ENCODE results near the gene SOCS1.

SOCS1 gene

GRCh38 chr16:11241480-11242204 is 14.4 kb downstream of the SOCS1 start:
- DNase-seq, result no peak

DNA sequence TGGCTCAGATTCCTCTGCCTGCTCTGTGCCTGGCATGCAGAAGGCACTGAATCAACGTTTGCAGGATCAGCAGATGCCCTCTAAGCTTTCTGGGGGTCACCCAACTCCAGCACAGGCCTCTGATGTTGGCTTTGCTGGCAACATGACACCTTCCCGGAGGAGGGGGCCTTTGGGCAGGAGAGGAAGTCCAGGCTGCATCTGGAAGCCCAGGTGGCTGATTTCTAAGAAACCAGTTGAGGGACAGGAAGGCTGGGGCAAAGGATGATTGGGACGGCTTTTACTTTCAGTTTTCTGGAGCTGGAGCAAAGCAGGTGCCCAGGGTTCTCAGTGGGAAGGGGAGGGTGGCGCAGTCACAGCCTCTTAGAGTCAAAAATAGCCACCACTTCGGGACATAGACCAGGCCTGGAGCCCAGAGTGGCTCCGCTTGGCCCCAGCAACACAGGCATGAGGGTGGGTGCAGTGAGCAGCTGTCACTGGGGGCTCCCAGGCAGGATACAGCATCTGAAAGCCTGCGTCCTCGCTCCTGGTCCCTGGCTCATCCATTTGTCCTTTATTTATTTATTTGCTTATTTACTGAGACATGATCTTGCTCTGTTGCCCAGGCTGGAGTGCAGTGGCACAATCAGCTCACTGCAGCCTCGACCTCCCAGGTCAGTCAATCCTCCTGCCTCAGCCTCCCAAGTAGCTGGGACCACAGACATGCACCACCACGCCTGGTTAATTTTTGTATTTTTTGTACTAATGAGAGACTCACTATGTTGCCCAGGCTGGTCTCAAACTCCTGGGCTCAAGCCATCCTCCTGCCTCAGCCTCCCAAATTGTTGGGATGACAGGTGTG is 15.1 kb downstream of the SOCS1 start:
- DNase-seq, result no peak

DNA sequence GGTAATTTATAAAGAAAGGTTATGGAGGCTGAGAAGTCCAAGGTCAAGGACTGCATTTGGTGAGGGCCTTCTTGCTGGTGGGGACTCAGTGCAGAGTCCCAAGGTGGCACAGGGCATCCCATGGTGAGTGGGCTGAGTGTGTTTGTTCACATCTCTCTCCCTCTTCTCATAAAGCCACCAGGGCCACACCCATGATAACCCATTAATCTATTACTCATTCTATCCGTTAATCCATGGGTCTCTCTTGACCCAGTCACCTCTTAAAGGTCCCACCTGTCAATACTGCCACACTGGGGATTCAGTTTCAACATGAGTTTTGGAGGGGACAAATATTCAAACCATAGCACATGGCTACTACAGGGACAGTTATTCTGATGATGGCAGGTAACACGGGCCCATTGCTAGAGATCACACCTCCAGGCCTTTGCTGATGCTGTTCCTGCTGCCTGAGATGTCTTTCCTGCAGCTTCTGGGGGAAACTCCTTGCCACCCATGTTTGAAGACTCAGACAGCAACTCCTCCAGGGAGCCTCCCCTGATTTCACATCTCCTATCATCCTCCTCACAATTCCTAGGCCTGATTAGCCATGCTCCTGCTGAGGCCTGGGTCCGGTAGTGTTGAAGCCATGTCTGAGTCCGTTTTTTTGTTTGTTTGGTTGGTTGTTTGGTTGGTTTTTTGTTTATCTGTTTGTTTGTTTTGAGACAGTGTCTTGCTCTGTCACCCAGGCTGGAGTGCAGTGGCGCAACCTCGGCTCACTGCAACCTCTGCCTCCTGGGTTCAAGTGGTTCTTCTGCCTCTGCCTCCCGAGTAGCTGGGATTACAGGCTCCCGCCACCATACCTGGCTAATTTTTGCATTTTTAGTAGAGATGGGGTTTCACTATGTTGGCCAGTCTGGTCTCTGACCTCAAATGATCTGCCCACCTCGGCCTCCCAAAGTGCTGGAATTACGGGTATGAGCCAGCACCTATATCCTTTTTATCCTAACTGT is 16.1 kb downstream of the SOCS1 start:
- DNase-seq, result no peak

GRCh38 chr16:11238272-11239202 is 17.5 kb downstream of the SOCS1 start:
- no peak for DNase-seq

- DNase-seq, result no peak
Measured at GRCh38 chr16:11236461-11237254, 19.3 kb downstream of the SOCS1 start.

DNA sequence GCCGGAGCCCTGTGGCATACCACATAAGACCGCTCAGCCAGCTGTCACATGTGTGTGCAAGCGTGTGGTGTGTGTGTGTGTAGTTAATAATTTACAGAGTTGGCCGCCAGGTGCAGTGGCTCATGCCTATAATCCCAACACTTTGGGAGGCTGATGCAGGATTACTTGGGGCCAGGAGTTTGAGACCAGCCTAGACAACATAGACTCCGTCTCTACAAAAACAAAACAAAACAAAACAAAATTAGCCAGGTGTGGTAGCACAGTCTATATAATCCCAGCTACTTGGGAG is 20.4 kb downstream of the SOCS1 start:
- DNase-seq, result peak; percentile 15

DNA sequence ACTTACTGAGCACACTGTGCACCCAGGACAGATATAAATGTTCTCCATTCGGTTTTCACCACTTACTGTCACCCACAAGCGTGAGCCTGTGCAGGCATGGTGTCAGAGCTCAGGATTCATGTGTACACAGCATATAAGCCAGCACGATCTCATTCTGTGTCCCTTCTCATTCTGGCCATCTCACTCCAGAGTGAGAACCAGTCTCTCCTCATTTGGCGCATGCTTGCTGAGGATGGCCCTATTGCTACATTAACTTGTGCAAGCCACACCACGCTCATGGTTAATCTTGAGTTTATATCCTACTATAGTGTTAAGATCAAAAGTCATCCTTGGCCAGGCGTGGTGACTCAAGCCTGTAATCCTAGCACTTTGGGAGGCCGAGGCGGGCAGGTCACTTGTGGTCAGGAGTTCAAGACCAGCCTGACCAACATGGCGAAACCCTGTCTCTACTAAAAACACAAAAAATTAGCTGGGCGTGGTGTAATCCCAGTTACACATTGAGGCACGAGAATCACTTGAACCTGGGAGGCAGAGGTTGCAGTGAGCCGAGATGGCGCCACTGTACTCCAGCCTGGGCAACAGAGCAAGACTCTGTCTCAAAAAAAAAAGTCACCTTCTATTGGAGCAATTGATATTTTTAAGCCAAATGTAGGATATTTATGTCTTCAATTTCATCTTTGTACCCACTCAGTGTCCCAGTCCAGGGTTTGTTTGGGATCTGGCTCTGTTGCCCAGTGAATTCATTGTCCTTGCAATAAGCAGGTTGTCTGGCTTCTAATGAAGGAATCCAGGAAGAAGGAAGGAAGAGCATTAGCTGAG is 20.9 kb downstream of the SOCS1 start:
- no peak for DNase-seq

DNA sequence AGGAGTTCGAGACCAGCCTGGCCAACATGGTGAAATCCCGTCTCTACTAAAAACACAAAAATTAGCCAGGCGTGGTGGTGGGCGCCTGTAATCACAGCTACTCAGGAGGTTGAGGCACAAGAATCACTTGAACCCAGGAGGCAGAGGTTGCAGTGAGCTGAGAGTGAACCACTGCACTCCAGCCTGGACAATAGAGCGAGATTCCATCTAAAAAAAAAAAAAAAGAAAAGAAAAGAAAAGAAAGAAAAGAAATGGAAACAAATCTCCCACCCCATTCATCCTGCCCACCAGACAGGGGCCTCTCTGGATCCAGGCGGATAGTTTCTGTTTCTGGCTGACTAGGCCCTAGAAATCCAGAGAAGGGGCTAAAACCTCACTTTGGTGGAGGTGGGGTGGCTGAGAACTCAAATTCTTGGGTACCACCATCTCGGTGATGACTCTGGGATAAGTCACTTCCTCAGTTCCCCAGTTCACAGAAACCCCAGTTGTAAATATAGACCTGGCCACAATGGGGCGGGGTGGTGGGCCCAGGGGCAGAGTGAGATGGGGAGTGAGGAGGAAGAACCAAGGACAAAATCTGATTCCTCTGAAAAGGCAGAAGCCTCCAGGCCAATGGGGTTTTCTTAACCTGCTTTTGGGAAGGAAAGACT is 22.2 kb downstream of the SOCS1 start:
- no peak for DNase-seq

DNA sequence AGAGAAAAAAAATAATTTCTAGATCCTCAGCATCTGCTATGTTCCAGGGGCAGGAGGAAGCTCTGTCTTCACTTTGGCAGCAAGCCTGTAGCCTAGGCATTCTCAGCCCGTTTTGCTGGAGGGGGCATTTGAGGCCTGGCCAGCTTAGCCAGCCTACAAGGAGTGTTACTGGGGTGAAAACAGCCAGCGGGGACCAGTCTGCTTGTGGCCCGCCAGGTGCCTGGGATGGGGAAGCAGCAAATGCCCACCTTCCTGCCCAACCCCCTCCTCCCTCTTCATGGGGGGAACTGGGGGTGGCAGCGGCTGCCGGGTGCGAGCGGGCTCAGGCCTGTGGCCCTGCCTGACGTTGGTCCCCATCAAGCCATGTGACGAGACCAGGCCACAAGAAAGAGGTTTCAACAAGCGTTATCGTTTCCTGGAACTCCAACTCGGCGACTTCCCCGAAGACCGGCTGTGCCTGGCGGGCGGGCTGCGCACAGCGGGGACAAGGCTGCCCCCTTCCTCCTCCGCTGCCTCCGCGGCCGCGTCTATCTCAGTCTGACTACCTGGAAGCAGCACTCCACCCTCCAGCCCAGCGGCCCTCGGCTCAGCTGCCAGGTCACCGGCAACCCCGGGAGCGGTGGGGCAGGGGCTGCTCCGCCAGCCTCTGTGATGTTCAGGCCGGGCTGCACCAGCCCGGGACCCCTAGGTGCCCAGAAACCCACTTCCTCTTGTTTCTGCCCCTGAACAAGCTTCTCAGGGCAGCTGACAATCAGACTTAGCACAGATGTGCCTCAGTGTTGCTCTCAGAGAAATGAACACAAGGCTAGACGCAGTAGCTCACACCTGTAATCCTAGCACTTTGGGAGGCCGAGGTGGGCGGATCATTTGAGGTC is 22.9 kb downstream of the SOCS1 start:
- no peak for DNase-seq

- no peak for DNase-seq
Measured at GRCh38 chr16:11232302-11232851, 23.6 kb downstream of the SOCS1 start.

DNA sequence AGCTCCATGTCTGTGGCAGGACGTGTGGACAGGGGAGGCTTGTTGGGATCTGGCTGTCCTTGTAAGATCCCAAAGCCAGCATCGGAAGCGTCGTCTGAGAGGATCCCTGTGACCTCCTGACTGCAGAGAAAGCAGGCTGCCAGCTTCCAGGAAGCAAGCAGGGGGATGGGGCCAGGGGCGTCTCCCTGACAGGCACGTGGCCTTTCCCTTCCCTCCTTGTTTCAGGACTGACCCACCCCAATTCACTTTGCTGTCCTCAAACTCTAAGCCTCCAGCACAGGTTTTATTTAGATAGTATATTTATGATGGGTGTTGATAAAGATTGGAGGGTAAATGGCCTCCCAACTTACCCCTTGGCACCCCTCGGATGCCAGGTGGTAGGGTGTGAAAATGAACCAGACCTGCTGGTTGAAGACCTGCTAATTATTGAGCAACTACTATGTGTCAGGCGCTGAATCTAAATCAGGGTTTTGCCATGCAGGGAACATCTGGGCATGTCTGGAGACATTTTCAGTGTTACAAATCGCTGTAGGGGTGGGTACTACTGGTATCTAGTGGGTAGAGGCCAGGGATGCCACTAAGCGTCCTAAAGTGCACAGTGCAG is 24.5 kb downstream of the SOCS1 start:
- no peak for DNase-seq

DNA sequence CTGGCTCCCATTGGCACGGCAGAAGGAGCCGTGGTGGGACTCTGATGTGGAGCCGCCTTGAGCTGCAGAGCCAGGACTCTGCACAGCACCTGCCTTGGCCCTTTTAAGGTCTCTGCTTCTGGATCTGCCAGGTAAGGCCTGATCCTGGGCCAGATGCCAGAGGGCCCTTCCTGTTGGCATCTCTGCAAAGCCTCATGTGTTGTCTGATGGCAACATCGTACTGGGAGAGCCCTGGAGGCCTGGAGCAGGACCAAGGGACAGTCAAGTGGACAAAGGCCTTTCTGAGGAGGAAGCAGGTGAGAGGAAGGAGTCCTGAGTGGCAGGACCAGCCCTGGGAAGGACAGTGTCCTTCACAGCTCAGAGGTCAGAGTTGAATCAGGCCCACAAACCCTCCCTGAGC is 26.1 kb downstream of the SOCS1 start:
- DNase-seq, result no peak

DNA sequence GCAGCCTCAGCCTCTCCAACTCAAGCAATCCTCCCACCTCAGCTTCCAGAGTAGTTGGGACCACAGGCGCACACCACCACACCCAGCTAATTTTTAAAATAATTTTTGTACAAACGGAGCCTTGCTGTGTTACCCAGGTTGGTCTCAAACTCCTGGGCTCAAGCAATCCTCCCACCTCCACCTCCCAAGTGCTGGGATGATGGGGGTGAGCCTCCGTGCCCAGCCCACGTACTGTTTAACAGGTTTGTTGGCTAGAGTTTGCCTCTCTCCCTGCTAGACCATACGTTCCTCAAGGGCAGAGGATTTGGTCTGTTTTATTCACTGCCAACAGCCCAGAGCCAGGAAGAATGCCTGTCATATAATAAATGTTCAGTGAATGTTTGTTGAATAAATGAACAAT is 26.6 kb downstream of the SOCS1 start:
- no peak for DNase-seq

DNA sequence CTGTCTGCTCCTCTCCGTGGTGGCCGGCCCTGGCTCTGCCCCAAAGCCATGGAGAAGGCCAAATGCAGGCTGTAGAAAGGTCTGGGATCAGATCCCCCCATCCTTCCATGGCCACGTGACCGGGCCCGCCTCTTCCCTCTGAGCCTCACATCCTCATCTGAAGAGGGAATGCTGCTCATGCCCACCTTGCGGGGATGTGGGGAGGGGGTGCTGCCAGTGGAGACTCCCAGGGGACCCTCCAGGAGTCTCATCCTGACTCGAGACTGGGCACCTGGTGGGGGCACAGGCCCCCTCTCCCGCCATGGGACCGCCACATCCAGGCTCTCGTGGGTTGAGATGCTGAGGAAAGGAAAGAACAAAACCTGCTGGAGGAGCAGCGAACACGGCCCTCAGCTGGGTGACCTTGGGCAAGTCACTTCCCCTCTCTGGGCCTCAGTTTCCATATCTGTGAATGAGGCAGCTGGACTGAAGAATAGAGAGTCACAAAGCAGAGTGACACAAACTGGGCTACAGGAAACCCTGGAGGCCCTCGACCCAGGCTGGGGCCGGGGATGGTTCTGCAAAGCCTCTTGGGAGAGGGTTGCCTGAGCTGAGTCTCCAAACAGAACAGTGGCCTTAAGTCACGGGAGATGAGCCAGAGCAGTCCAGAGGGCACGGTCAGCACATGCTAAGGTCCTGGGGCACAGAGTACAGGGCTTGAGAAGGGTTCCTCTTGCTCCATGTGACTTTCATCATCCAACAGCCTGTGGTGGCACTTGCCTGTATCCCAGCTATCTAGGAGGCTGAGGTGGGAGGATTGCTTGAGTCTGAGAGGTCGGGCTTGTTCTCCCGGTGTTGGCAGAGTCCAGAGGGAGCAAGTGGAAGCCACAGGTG is 30.1 kb downstream of the SOCS1 start:
- DNase-seq, result no peak

GRCh38 chr16:11224894-11225676 is 30.9 kb downstream of the SOCS1 start:
- DNase-seq, result no peak
